GM12878 (cell line): ENCODE measurements around the gene ANKRD7. TPM values are rescaled to one million over a fixed set of nuclear protein-coding genes. Genes with fewer than 3 reads are reported as not detected.

Source experiments
- ATAC-seq: fragments of 200-7000 bp; cut with Tn5 transposase; 3 replicates; pipeline ENCODE4 v1.9.1; 2020; ENCODE audit warnings: mild to moderate bottlenecking, moderate library complexity
- BruUV-seq: library from RNA; stranded (reverse); fragments of 400-500 nt; replicated peaks from 2 replicates; lab custom pipeline; 2021; lab: Mats Ljungman, UMichigan
- CTCF ChIA-PET: fragments of 300-600 bp; sonication (Branson Sonifier 250); formaldehyde crosslinking; extraction: SDS; loops from one replicate; lab custom pipeline; 2021; ENCODE audit warnings: inconsistent platforms; lab: Yijun Ruan, JAX
- POLR2A ChIA-PET: fragments of 350-600 bp; formaldehyde crosslinking; extraction: SDS; loops from one replicate; lab custom pipeline; 2021; ENCODE audit warnings: inconsistent platforms; lab: Charles Lee
- RAD21 ChIA-PET: fragments of 300-600 bp; sonication (Branson Sonifier 250); formaldehyde crosslinking; loops from one replicate; lab custom pipeline; 2023; ENCODE audit warnings: antibody characterized with exemption; ENCODE audit not compliant: unreplicated experiment; lab: Charles Lee
- SMC1A ChIA-PET: fragments of 300-600 bp; sonication (Branson Sonifier 250); formaldehyde crosslinking; loops from one replicate; lab custom pipeline; 2023; ENCODE audit not compliant: unreplicated experiment, uncharacterized antibody; lab: Charles Lee
- DNase-seq: peaks from one replicate; pipeline ENCODE4 v3.0.0-alpha.2; 2011; ENCODE audit warnings: low read depth, low spot score
- FAIRE-seq: peaks from 3 replicates; lab custom pipeline; 2011; peaks lifted over from hg19 to GRCh38; lab: Jason Lieb, UNC
- H2AFZ ChIP-seq: 2 replicates; pipeline ENCODE4 v1.6.0; 2011; ENCODE audit warnings: low read depth, low read length, control low read depth; ENCODE audit not compliant: control insufficient read depth
- H3K27ac ChIP-seq: 2 replicates; pipeline ENCODE4 v1.5.1; 2011; ENCODE audit warnings: control low read depth; ENCODE audit not compliant: control insufficient read depth, insufficient read depth
- H3K27me3 ChIP-seq, 2 experiments: replicated peaks in 1 of 2; 2 replicates each; pipeline versions ENCODE4 v1.6.0 to v1.6.1; 2011; ENCODE audit warnings: low read length in 1 of 2; ENCODE audit not compliant: control insufficient read depth in 2 of 2, insufficient read depth in 2 of 2
- H3K36me3 ChIP-seq, 2 experiments: 2 replicates each; pipeline ENCODE4 v1.5.1; 2011; ENCODE audit warnings: low read length in 1 of 2; ENCODE audit not compliant: control insufficient read depth in 2 of 2, insufficient read depth in 2 of 2
- H3K4me1 ChIP-seq: 2 replicates; pipeline ENCODE4 v1.6.1; 2011; ENCODE audit warnings: mild to moderate bottlenecking, low read length, moderate library complexity, mixed read lengths; ENCODE audit not compliant: control insufficient read depth, insufficient read depth
- H3K4me2 ChIP-seq: 2 replicates; pipeline ENCODE4 v1.6.0; 2011; ENCODE audit warnings: control low read depth; ENCODE audit not compliant: control insufficient read depth, insufficient read depth
- H3K4me3 ChIP-seq: fragments of 200-600 bp; sonication (generic); 2 replicates; pipeline ENCODE4 v1.5.1; 2016
- H3K79me2 ChIP-seq: 2 replicates; pipeline ENCODE4 v1.6.0; 2011; ENCODE audit warnings: low read length; ENCODE audit not compliant: control insufficient read depth, insufficient read depth
- H3K9ac ChIP-seq: 2 replicates; pipeline ENCODE4 v1.8.0; 2011; ENCODE audit warnings: low read length, control low read depth, mixed read lengths; ENCODE audit not compliant: control insufficient read depth, insufficient read depth
- H3K9me3 ChIP-seq: replicated peaks from 3 replicates; pipeline ENCODE4 v1.5.1; 2011; ENCODE audit warnings: mild to moderate bottlenecking, low read length; ENCODE audit not compliant: control insufficient read depth, insufficient read depth
- H4K20me1 ChIP-seq: 2 replicates; pipeline ENCODE4 v1.6.0; 2011; ENCODE audit not compliant: control insufficient read depth, insufficient read depth
- ETV6 ChIP-seq, 2 experiments: fragments of 450-650 bp in 1 of 2; IDR thresholded peaks in 1 of 2; conservative IDR thresholded peaks in 1 of 2; 2 replicates each; pipeline ENCODE4 v1.6.1; 2014; ENCODE audit warnings: antibody characterized with exemption in 1 of 2, borderline replicate concordance in 1 of 2, low read depth in 1 of 2, mild to moderate bottlenecking in 1 of 2, moderate library complexity in 1 of 2
- HCFC1 ChIP-seq: fragments of 150-350 bp; IDR thresholded peaks from 2 replicates; pipeline ENCODE4 v1.6.1; 2014; ENCODE audit warnings: low read length
- KDM1A ChIP-seq: fragments of 200-600 bp; sonication (generic); IDR thresholded peaks from 2 replicates; pipeline ENCODE4 v1.6.1; 2016; ENCODE audit warnings: borderline replicate concordance
- MEF2A ChIP-seq: IDR thresholded peaks from 2 replicates; pipeline ENCODE4 v1.6.1; 2011; ENCODE audit warnings: low read depth, mild to moderate bottlenecking, low read length, moderate library complexity; ENCODE audit not compliant: insufficient read depth
- RAD21 ChIP-seq: IDR thresholded peaks from 2 replicates; pipeline ENCODE4 v1.6.1; 2011; ENCODE audit warnings: mild to moderate bottlenecking, low read depth, low read length, moderate library complexity; ENCODE audit not compliant: insufficient read depth
- RB1 ChIP-seq: fragments of 450-650 bp; formaldehyde crosslinking; IDR thresholded peaks from 2 replicates; pipeline ENCODE4 v1.6.1; 2017; ENCODE audit warnings: mild to moderate bottlenecking, borderline replicate concordance
- SMARCA5 ChIP-seq: fragments of 450-650 bp; IDR thresholded peaks from 2 replicates; pipeline ENCODE4 v1.6.1; 2017; ENCODE audit warnings: mild to moderate bottlenecking
- SREBF2 ChIP-seq: IDR thresholded peaks from 2 replicates; pipeline ENCODE4 v1.6.1; 2012; ENCODE audit warnings: mild to moderate bottlenecking, low read length
- SUPT20H ChIP-seq: IDR thresholded peaks from 2 replicates; pipeline ENCODE4 v1.6.1; 2011; ENCODE audit warnings: low read depth, mild to moderate bottlenecking, low read length, moderate library complexity, borderline replicate concordance; ENCODE audit not compliant: control insufficient read depth
- ZNF622 ChIP-seq: fragments of 450-650 bp; IDR thresholded peaks from 2 replicates; pipeline ENCODE4 v1.6.1; 2017; ENCODE audit warnings: mild to moderate bottlenecking, inconsistent platforms
- WGBS: methylation state at CpG from one replicate; pipeline ENCODE4 v1.1.6; 2016; ENCODE audit warnings: low lambda C conversion rate; ENCODE audit not compliant: insufficient replicate concordance, insufficient coverage; ENCODE audit errors: missing lambda C conversion rate; 5-methylcytosine and 5-hydroxymethylcytosine counted together
- in situ Hi-C: fragments of 300-500 bp; cut with MboI; formaldehyde crosslinking; loops from 9 replicates; pipeline ENCODE4 v1.14.3; 2018; ENCODE audit warnings: mixed read lengths
- intact Hi-C: fragments of 100-400 bp; cut with micrococcal nuclease; formaldehyde crosslinking; loops from one replicate; pipeline ENCODE4 v1.14.2; 2022; ENCODE audit not compliant: unreplicated experiment
- polyA plus RNA-seq, 11 experiments: library from polyadenylated mRNA; depleted of rRNA in 4 of 11; unstranded in 6 of 11; stranded (reverse) in 5 of 11; fragments of >200 nt; fragmentation: Nextera tagmentation in 4 of 11; fragmentation: Illumina TruSeq in 1 of 11; extraction: Ambion mirVana in 4 of 11; extraction: Trizol in 1 of 11; gene quantifications; 1 replicate in 1 of 11; 2 replicates in 10 of 11; pipeline versions ENCODE4 v1.2.1 to v1.2.3, GENCODE V29; 2011 to 2016; ENCODE audit warnings: inconsistent platforms in 2 of 11, missing spikeins in 2 of 11, low read depth in 1 of 11
- total RNA-seq, 4 experiments: library from RNA; depleted of rRNA in 3 of 4; stranded (reverse); fragments of >200 nt in 3 of 4; fragmentation: Illumina TruSeq in 1 of 4; extraction: Trizol in 1 of 4; gene quantifications; 2 replicates each; pipeline versions ENCODE4 v1.2.1 to v1.2.3, GENCODE V29; 2013 to 2021
- TF ChIP-seq, protein P1 (sequence below): fragments of 150-350 bp; IDR thresholded peaks from 2 replicates; pipeline ENCODE4 v1.6.1; 2016; ENCODE audit warnings: low read depth, low read length
- TF ChIP-seq, protein P2 (sequence below), 3 experiments: IDR thresholded peaks in 2 of 3; conservative IDR thresholded peaks in 1 of 3; 2 replicates each; pipeline ENCODE4 v1.5.1; 2011; ENCODE audit warnings: low read depth in 3 of 3, low read length in 3 of 3, mild to moderate bottlenecking in 3 of 3, control low read depth in 2 of 3, moderate library complexity in 2 of 3, inconsistent platforms in 1 of 3, mixed read lengths in 1 of 3; ENCODE audit not compliant: control insufficient read depth in 2 of 3, insufficient read depth in 1 of 3; ENCODE audit errors: extremely low read depth in 1 of 3

The ANKRD7 gene
- total and polyA plus RNA-seq, 10 of the 15 experiments (the other 5 are each of a cell fraction or from before 2014, with no cell fraction given), result 0.12 to 0.46 (median 0.31) TPM; not detected in 3

DNA sequence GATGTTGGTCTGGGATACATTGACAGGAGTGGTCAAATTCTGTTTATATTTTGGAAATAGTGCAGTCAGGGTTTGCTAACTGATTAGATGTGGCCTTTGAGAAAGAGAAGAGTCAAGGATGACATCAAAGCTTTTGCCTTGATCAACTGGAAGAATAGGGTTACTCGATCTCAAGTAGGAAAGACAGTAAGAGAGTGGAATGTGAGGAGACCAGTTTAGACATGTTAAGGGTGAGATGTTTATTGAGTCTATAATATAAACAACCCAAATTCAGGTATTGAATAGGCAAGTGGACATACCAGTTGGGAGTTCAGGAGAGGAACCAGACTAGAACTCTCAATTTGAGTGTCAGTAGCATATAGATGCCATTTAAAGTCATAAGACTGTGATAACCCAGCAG is 1.9 kb upstream of the ANKRD7 start:
- no peaks in the 10 kb centered on the region for H3K9me3 ChIP-seq
- WGBS, result 44% methylated on average over 1 of the region's 1 CpG
- ChIA-PET CTCF (no interaction called here), SMC1A (interaction anchor here (1.8 kb wide), 1 partner anchor 9 kb away, joined by 5 read pairs; no protein-coding TSS in a partner anchor), RAD21 (no interaction called here), POLR2A (no interaction called here)
- in situ Hi-C loops (no loop called here), intact Hi-C loops (no loop called here)
- no peak overlapping the region for H3K4me3 ChIP-seq
- H3K4me2 ChIP-seq, result no peak overlapping the region
- H3K4me1 ChIP-seq, result no peaks in the 10 kb centered on the region
- H4K20me1 ChIP-seq, result no peaks in the 10 kb centered on the region
- no peak overlapping the region for H3K9ac ChIP-seq
- TF ChIP-seq, protein P1, sequence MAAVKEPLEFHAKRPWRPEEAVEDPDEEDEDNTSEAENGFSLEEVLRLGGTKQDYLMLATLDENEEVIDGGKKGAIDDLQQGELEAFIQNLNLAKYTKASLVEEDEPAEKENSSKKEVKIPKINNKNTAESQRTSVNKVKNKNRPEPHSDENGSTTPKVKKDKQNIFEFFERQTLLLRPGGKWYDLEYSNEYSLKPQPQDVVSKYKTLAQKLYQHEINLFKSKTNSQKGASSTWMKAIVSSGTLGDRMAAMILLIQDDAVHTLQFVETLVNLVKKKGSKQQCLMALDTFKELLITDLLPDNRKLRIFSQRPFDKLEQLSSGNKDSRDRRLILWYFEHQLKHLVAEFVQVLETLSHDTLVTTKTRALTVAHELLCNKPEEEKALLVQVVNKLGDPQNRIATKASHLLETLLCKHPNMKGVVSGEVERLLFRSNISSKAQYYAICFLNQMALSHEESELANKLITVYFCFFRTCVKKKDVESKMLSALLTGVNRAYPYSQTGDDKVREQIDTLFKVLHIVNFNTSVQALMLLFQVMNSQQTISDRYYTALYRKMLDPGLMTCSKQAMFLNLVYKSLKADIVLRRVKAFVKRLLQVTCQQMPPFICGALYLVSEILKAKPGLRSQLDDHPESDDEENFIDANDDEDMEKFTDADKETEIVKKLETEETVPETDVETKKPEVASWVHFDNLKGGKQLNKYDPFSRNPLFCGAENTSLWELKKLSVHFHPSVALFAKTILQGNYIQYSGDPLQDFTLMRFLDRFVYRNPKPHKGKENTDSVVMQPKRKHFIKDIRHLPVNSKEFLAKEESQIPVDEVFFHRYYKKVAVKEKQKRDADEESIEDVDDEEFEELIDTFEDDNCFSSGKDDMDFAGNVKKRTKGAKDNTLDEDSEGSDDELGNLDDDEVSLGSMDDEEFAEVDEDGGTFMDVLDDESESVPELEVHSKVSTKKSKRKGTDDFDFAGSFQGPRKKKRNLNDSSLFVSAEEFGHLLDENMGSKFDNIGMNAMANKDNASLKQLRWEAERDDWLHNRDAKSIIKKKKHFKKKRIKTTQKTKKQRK, result no peak
- TF ChIP-seq ETV6 (conservative IDR thresholded peaks at IDR 0.05 in 1 of 2, IDR thresholded peaks at IDR 0.05 in 1 of 2; ENCODE audit: borderline replicate concordance in 1 of 2, low read depth in 1 of 2) (no peak), KDM1A (no peak), RAD21 (no peak), HCFC1 (no peak), SUPT20H (no peak), SMARCA5 (no peak), RB1 (no peak), ZNF622 (no peak), SREBF2 (no peak), MEF2A (no peak)
- TF ChIP-seq, protein P2, sequence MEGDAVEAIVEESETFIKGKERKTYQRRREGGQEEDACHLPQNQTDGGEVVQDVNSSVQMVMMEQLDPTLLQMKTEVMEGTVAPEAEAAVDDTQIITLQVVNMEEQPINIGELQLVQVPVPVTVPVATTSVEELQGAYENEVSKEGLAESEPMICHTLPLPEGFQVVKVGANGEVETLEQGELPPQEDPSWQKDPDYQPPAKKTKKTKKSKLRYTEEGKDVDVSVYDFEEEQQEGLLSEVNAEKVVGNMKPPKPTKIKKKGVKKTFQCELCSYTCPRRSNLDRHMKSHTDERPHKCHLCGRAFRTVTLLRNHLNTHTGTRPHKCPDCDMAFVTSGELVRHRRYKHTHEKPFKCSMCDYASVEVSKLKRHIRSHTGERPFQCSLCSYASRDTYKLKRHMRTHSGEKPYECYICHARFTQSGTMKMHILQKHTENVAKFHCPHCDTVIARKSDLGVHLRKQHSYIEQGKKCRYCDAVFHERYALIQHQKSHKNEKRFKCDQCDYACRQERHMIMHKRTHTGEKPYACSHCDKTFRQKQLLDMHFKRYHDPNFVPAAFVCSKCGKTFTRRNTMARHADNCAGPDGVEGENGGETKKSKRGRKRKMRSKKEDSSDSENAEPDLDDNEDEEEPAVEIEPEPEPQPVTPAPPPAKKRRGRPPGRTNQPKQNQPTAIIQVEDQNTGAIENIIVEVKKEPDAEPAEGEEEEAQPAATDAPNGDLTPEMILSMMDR (IDR thresholded peaks at IDR 0.05 in 2 of 3, conservative IDR thresholded peaks at IDR 0.05 in 1 of 3; ENCODE audit: control insufficient read depth in 2 of 3, extremely low read depth in 1 of 3, insufficient read depth in 1 of 3, low read depth in 3 of 3, low read length in 3 of 3), result no peak
- no peaks in the 10 kb centered on the region for H3K36me3 ChIP-seq
- no peaks in the 10 kb centered on the region for H3K27me3 ChIP-seq
- H2AFZ ChIP-seq, result no peak overlapping the region
- no peaks in the 10 kb centered on the region for H3K79me2 ChIP-seq
- BruUV-seq, result no TSS peak
- ATAC-seq (no peak), DNase-seq (no peak), FAIRE-seq (no peak)
- H3K27ac ChIP-seq, result no peak overlapping the region
